GM18867 (cell line): ENCODE measurements around the gene LAMA1.
A peak's percentile ranks its signal among the peaks of the same experiment; 100 is the strongest.
"Not testable (repeated sequence)": the region's sequence is repeated elsewhere in the genome, so short reads cannot be mapped to it uniquely, and the experiment has no call there.

ENCODE experiments used
- ATAC-seq: cut with Tn5 transposase; IDR thresholded peaks from one replicate; pipeline ENCODE4 v1.9.1; 2021; ENCODE audit warnings: mild to moderate bottlenecking, moderate library complexity; ENCODE audit not compliant: unreplicated experiment

The LAMA1 gene

DNA sequence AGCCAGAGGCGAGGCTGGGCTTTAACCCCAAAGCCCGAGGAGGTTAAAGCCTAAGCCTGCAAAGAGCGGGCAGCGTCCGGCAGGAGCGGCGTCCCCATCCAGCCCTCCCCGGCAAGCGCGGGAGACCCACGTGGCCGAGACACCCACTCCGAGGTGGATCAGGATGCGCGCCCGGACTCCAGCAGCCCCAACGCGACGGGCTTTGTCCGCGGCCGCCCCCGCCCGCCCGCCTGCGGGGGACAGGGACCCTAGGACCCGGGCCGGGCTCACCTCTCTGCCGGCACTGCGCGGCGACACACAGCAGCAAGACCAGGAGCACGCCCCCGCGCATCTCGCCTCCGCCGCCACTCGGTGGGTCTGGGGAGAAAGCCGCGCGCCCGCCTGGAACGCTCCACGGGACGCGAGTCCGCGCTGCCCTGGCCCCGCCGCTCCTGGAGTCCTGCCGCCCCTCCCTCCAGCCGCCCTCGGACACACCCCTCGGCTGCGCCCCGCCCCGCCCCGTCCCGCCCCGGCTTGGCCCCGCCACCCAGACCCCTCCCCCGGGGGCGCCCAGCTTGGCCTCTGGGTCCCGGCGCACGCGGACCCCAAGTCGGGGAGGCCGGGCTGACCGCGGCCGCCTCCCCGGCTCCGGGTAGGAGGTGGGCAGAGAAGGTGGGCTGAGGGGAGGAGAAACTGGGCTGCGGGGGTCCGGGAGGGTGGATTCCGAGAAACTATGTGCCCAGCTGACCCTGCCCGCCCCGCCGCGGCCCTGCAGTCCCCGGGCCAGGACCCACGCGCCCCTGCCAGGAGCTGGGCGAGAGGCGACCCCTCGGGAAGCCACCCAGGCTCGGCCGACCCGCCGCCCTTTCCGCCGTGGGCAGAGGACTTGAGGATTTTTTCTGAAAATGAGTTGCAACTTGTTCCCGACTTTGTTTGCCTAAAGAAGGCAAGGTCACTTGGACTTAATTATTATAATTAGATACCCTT lies at the start of gene LAMA1:
Gene LAMA1 (minus strand): TSS at position 408 of the 966 bp plus-strand sequence. CDS start 77 bp downstream, at position 331.
- ATAC-seq = no peak

GRCh38 chr18:7165846-7166393 lies 48.3 kb upstream of the LAMA1 start:
- ATAC-seq = no peak

DNA sequence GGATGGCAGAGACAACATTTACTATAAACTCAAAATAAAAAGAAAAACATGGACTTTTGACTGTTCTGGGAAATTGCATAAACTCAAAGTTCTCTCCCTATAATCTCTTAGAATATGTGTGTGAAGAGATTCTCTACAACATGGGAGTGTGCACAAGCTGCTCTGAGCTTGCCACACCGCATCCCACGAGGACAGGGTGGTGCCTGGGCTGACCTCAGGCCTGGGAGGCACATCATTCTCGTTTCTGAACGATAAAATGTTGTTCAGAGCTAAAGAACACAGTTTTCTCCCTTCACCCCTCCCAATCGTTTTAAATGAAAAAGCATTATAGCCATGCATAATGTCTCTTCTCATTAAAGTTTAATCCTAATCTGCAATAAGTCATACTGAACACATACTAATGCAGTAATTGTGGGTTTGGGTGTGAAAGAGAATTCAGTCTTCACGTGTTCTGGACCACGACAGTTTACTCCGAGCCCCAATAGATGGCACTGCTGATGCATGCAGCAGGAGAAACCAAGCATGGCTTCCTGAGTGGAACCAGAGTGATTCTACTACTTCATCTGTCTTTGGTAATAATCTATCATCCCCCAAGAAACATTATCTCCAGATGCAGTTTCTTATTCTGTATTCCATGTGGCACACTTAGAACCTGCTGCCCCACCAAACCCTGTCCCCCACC lies 46.9 kb upstream of the LAMA1 start:
- ATAC-seq = peak; percentile 68

DNA sequence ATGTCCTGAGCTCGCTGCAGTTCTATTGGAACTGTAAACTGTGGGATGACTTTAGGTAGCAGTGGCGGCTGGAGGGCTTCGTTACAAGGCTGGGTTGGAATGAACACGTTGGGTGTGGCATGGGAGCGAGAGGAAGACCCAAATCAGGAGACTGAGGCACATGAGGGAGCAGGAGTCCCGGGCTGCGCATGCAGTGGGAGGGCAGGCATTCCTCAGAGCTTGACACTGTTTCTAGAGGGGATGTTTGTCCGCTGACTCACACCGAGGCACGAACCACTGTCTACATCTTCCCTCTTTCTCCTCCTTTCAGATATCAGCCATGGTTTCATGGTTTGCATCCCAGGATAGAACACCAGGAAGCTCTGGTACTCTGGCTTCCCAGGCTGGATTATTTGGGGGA lies 40.6 kb upstream of the LAMA1 start:
- no peak for ATAC-seq

DNA sequence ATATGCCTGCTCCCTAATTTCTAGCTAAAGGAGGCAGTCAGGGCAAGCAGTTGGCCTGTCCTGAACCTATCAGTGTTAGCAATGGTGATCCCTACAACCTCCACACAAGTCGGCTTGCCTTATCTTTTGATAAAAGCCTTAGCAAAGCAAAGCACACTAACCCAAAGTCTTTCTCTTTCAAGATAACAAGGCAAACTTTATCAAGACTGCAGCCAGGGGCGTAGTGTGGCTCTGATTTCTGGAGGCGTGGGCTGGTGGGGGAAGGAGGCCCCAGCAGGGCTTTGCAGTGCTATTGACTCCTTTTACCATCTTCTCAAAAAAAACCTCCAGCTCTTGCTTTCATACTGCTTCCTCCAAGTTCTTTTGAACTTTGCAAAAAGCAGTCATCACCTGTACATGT lies 40.2 kb upstream of the LAMA1 start:
- ATAC-seq = no peak

- no peak for ATAC-seq
Measured at GRCh38 chr18:7155887-7156286, 38.3 kb upstream of the LAMA1 start.

DNA sequence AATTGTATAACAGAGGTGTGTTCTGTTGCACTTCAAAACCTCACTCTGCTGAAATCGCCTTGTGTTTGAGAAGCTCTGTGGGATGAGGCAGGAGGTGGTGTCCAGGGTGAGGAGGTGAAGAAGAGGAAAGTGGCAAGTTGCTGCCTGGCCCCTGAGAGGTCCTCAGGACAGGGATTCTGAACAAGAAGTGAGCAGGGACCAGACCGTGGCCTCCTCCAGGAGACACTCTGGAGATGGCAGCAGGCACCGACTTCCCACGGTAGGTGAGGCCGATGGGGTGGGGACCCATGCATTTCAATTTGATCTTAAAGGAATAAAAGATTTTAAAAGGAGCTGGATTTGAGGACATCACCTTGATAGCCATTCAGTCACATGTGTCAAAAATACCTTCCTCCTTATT lies 37.5 kb upstream of the LAMA1 start:
- ATAC-seq = no peak

DNA sequence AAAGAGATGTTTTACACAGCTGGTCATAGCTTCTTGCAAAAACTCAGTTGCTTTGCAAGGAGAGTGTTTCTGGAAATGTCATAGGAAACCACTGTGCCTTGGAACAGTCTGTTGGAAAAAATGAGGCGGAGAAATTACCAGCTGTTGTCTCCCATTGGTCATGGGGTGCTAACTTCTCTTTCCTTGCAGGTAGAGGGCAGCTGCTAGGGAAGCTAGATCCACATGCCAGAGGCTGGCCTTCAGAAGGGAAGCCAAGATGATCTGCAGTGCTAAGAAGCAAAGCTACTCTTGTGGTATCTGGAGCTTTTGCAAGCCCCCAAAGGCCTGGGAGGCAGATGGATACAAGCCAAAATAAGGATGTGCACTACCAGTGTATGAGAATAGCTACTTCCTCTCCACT lies 34.8 kb upstream of the LAMA1 start:
- no peak for ATAC-seq

- no peak for ATAC-seq
Measured at GRCh38 chr18:7147399-7147798, 29.8 kb upstream of the LAMA1 start.

DNA sequence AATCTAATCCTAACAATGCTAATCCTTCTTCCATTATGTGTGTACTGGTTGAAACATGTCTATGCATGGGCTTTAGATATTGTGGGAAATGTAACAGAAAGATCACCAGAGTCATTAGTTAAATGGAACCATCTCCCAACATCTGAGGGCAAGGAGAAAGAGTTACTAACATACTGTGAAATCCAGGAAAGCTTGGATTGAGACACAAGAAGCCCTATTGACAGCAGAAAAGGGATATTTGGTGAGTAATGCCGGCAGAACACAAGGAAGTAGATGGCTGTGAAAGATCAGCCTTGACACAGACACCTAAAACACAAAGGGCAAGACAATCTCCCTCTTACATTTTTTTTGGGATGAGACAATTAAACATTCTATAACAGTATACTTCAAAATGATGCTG lies 28.5 kb upstream of the LAMA1 start:
- ATAC-seq = no peak

DNA sequence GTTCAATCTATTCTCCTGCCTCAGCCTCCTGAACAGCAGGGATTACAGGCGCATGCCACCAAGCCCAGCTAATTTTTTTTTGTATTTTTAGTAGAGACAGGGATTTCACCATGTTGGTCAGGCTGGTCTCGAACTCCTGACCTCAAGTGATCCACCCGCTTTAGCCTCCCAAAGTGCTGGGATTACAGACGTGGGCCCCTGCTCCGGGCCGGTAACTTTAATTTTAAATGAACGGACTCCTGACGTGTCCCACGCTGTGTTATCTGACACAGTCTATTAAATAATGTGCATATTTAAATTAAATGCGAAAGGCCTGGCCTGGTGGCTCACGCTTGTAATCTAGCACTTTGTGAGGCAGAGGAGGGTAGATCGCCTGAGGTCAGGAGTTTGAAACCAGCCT lies 27.3 kb upstream of the LAMA1 start:
- not testable (repeated sequence) for ATAC-seq

DNA sequence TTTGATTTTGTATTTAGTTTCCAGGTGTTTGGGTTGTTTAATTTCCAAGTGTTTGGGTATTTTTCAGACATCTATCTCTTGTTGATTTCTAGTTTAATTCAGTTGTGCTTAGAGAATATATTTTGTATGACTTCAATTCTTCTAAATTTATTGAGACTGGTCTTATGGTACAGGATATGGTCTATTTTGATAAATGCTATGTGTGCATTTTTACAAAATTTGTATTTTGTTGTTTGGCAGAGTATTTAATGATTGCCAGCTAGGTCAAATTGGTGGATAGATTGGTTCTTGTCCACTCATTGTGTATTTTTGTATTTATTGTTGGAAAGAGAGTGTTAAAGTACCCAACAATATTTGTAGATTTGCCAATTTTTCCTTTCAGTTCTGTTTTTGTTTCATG lies 23.7 kb upstream of the LAMA1 start:
- ATAC-seq = no peak

DNA sequence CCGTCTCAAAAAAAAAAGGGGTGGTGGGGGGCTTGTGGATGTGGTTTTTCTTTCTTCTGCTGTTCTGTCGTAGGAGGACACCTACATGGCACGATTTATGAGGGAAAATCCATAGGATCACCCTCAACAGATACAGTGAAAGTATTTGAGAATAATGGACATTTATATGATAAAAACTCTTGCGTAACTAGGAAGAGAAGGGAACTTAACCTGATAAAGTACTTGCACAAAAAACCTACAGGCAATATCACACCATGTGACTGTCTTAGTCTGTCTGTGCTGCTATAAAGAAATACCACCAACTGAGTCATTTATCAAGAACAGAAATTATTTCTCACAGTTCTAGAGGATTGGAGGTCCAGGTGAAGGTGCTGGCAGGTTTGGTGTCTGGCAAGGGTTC lies 21.8 kb upstream of the LAMA1 start:
- no peak for ATAC-seq

GRCh38 chr18:7133181-7133580 lies 15.6 kb upstream of the LAMA1 start:
- no peak for ATAC-seq

GRCh38 chr18:7132356-7133150 lies 15.0 kb upstream of the LAMA1 start:
- ATAC-seq = no peak

GRCh38 chr18:7122376-7122775 lies 4.8 kb upstream of the LAMA1 start:
- no peak for ATAC-seq

GRCh38 chr18:7116792-7117389 lies 706 bp downstream of the LAMA1 start:
- ATAC-seq = no peak

DNA sequence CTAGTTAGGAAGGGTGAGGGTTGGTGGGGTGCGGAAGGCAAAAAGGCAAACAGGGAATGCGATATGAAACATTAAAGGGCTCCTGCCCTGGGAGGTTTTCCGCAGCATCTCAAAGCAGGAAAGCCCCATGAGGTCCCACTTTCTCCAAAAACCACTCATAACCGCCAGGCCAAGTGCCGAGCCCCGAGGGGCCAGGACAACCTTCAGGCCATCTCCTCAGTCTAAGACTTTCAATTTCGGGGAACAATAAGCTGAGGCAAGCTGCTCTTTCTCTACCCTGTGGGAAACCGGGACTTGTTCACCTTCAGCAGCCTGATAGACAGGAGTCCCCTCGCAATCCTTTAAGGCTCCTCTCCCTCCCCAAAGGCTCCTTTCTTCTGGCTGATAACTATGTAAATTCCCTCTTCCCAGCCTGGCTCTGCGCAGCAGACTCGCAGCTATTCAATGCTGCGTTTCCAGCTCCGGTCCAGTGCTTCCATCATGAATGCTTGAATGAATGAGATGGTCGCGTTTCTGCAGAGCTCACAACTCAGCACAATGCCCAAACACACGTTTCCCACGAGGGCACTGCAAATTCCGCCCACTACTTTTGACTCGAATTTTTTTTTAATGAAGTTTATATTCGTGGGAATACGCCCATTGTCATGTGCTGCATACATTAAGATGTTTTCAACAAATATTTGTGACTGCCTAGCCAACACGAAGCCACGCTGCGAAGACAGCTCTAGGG lies 1.4 kb downstream of the LAMA1 start:
- no peak for ATAC-seq

- no peak for ATAC-seq
Measured at GRCh38 chr18:7112936-7113335, 4.7 kb downstream of the LAMA1 start.

- no peak for ATAC-seq
Measured at GRCh38 chr18:7111134-7111533, 6.5 kb downstream of the LAMA1 start.
